Stimulated activated CD8-positive, alpha-beta memory T cell treated with anti-CD3 and anti-CD28 coated beads, Interleukin-15, amount 100 ng/mL, for 48 hours (primary cell): ENCODE measurements around the gene ZNF467.

Source experiments
- DNase-seq, 2 donors: peaks; one replicate each; pipeline ENCODE4 v3.0.0-alpha.2; 2020; ENCODE audit warnings: low read depth in 2 of 2

The ZNF467 gene

DNA sequence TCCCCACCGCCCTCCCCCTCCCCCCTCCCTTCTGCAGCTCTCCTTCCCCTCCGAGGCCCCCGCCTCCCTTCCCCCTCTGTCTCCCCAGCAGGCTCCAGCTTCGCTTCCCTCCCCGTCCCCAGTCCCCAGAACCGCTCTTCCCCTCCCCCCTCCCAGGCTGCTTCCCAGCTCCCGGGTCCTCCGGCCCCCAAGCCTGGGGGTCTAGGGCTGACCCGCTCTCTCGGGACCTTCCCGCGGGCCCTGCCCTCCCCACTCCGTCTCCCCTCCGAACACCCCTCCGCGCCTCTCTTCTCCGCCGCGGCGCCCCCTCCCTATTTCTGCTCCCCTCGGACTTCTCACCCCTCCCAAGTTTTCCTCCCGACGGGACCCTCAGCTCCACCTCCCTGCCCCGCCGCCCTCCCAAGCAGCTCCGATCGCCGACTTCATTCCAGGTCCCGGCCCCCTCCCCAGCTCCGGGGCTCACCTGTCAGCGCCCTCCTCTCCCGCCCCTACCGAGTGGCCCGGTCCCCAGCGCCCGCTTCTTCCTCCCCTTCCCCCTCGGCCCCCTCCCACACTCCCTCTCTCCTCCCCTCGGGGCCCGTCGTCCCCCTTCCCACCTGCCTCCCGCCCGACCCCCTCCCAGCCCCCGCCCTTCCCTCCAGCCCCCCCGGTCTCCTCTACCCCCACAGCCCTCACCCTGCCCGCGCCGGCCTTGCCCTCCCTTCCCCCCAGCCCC is 990 bp downstream of the ZNF467 start:
- no peak for DNase-seq

- peak; percentile 82 for DNase-seq
Observed at GRCh38 chr7:149771720-149772240, 1.6 kb downstream of the ZNF467 start.

GRCh38 chr7:149770728-149771636 is 2.4 kb downstream of the ZNF467 start:
- no peak for DNase-seq

DNA sequence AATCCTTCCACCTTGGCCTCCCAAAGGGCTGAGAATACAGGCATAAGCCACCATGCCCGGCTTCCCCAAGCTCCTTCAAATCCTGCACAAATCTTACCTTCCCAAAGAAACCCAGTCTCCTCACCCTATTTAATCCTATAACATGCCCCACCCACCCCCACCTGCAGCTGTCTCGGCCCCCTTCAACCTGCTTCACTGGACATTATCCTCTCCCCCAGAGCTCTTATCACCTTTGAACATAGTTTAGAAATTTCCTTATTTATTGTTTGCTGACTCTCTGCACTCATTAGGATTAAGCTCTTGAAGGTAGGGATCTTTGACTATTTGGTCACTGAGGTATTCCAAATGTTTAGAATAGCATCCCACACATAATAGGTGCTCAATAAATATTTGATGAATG is 3.5 kb downstream of the ZNF467 start:
- DNase-seq: no peak

GRCh38 chr7:149768931-149769330 is 4.5 kb downstream of the ZNF467 start:
- DNase-seq: no peak

- no peak for DNase-seq
Observed at GRCh38 chr7:149767068-149767467, 6.3 kb downstream of the ZNF467 start.

DNA sequence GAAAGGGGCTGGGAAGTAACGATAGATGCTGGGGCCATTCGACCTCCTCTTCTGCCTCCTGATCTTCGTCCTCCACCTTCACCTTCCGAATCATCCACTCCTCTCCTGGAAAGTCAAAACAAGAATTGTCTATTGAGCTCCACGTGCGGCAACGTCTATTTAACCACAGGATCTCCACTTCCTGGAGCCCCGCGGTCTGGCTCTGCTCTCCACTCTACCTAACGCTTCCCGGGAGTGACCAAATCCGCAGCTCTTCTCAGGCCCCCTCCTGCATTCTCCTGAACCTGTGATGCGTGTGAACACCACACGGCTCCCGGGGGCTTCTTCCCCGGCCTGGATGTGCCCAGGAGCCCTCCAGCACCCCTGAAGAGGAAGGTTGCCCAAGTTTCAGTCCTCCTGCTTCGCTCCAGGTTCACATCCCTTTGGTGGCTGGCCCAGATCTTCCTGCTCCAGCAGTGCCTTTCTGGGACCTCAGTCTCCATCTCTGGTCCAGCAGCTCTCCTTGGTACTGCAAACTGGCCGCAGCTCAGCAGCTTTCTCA is 7.2 kb downstream of the ZNF467 start:
- no peak for DNase-seq

DNA sequence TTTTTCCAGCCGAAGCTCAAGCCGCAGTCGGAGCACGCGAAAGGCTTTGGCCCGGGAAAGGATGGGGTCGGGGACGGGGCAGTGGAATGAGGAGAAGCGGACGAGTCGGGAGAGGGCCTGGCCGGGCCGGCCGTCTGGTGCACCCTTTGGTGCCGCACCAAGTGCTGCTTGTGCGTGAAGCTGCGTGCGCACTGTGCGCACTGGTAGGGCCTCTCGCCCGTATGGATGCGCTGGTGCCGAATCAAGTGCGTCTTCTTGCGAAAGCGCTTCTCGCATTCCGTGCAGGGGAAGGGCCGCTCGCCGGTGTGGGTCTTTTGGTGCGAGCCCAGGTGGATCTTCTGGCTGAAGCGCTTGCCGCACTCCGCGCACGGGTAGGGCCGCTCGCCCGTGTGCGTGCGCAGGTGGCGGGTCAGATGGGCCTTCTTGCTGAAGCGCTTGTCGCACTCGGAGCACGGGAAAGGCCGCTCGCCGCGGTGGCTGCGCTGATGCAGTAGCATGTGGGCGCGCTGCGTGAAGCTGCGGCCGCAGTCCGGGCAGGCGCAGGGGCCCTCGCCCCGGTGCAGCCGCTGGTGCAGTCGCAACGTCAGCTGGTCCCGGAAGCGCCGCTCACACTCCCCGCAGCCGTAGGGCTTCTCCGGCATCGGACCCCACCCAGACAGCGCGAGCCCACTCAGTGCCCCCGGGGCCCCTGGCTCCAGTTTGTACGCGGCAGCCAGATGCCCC is 7.8 kb downstream of the ZNF467 start:
- DNase-seq: no peak

GRCh38 chr7:149764481-149765398 is 8.6 kb downstream of the ZNF467 start:
- no peak for DNase-seq

- DNase-seq: no peak
Observed at GRCh38 chr7:149763563-149764240, 9.7 kb downstream of the ZNF467 start.

DNA sequence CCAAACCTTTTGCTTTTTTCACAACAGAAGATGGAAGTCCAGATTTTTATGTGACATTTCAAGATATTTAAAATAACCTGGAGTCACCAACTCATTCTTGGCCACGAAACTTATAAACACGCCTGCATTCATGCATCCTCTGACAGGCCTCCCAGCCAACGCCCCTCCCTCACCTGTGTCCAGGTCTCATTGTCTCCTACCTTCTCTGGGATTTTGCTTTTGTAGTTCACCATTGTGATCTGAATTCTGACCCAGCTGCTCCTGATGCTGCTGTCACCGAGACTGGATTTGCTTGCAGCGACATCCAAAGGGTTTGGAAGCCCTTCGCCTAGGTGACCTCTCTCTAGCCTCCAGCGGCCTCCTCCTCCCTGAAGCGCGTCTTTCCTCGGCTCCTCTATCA is 10.8 kb downstream of the ZNF467 start:
- no peak for DNase-seq

DNA sequence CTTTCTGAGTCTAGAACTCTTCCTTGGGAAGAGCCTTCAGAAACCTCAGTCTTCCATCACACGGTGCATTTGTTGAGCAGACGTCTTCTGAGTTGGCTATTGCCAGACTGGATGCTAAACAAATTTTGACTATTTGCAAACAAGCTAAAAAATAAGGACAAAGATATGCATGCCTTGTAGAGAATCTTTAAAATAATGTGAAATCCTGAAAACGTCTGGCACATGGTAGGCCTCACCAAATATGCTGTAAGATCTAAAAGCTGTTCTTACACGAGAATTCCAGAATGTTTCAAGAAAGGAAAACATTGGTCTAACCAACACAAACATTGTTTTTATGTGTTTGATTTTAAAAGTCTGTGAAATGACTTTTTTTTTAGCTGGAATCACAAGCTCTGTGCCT is 11.3 kb downstream of the ZNF467 start:
- DNase-seq: no peak

GRCh38 chr7:149761307-149761706 is 12.1 kb downstream of the ZNF467 start:
- no peak for DNase-seq

DNA sequence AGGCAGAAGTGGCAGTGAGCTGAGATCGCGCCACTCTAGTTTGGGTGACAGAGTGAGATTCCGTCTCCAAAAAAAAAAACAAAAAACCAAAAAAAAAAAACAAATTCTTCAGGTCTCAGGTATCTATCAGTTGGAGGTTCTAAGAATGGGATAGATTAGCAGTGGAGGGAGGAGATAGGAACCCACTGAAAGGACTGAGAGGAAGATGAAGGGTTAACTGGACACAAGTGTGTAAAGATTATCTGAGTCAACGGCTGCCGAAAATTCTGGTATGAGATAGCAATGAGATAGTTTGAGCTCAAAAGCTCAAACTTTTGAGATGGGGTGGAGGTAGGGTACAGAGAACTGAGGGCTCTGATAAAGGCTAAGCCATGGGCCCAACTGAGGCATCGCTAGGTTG is 12.8 kb downstream of the ZNF467 start:
- no peak for DNase-seq

GRCh38 chr7:149759093-149759860 is 14.1 kb downstream of the ZNF467 start:
- DNase-seq: no peak

- no peak for DNase-seq
Observed at GRCh38 chr7:149753375-149754233, 19.8 kb downstream of the ZNF467 start.

GRCh38 chr7:149752646-149753045 is 20.7 kb downstream of the ZNF467 start:
- DNase-seq: no peak

DNA sequence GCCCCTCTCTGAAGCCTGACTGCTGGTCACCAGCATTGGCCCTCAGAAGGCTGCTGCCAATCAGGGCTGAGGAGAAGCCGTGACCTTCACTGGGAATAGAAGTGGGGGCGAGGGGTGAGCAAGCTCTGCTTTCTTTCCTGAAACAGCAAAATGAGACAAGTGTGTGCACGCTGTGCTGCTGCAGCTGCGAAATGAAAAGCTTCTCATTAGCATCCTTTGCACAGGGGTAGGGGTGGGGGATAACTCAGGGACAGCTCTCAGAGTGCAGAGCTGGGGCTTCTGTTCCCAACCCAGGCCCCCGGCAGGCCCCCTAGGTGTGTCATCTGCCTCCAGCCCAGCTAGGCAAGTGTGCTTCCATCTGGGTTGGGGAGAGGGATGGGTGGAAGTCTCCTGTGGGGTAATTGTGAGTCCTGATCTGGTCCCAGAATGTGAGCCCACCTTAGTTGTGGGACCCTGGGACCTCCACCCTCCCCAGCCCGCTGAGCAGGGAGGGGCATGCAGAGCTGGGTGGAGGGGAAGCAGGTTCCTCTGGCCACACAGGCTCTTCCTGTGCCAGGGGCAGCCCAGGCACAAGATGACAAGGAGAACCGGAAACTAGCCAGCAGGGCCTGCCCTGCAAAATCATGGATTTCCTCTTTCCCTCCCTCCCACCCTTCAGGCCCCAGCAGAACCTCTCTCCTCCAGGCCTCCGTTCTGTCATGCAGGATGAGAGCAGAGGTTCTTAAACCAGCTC is 22.2 kb downstream of the ZNF467 start:
- DNase-seq: no peak
